ENCODE measurements around the gene PTPRZ1.

DNA sequence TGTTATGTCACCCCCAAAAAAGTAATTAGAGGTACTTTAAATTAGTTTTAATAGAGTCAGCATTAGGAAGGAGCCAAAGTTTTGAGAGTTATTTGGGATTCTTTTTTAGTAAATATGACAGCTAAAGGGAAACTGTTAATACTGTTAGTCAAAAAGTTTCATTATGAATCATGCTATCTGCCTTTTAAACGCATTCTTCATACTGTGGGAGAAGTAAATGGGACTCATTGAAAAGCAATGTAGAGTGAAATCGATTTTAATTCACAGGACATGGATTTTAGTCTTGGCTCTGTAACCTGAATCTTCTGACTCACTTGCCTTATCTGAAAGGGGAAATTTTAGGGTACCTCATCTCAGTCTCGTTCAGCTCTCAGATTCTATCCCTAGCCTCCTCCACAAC lies 165.9 kb downstream of the PTPRZ1 start:
- TF ChIP-seq, protein P1, sequence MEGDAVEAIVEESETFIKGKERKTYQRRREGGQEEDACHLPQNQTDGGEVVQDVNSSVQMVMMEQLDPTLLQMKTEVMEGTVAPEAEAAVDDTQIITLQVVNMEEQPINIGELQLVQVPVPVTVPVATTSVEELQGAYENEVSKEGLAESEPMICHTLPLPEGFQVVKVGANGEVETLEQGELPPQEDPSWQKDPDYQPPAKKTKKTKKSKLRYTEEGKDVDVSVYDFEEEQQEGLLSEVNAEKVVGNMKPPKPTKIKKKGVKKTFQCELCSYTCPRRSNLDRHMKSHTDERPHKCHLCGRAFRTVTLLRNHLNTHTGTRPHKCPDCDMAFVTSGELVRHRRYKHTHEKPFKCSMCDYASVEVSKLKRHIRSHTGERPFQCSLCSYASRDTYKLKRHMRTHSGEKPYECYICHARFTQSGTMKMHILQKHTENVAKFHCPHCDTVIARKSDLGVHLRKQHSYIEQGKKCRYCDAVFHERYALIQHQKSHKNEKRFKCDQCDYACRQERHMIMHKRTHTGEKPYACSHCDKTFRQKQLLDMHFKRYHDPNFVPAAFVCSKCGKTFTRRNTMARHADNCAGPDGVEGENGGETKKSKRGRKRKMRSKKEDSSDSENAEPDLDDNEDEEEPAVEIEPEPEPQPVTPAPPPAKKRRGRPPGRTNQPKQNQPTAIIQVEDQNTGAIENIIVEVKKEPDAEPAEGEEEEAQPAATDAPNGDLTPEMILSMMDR (IDR thresholded peaks at IDR 0.05) = no peak
- TF ChIP-seq EZH2 (IDR thresholded peaks at IDR 0.05; ENCODE audit: borderline replicate concordance, insufficient read depth, low read depth, low read length, poor library complexity, severe bottlenecking) = no peak

All from B cell (primary cell).